OCI-LY1 (cell line): ENCODE results near the gene SMAD3.

Source experiments
- H2AFZ ChIP-seq: fragments of 200-600 bp; sonication (generic), shearing (Covaris generic); 2 replicates; pipeline ENCODE4 v1.6.0; 2014; ENCODE audit warnings: antibody characterized with exemption, mild to moderate bottlenecking, low read length
- H3F3A ChIP-seq: fragments of 200-600 bp; sonication (generic), shearing (Covaris generic); 2 replicates; pipeline ENCODE4 v1.6.0; 2014; ENCODE audit warnings: mild to moderate bottlenecking, antibody characterized with exemption, low read length, moderate library complexity; ENCODE audit not compliant: insufficient read depth
- H3K27ac ChIP-seq: fragments of 200-600 bp; sonication (generic); 2 replicates; pipeline ENCODE4 v1.5.1; 2014; ENCODE audit warnings: low read length, mixed run types, mild to moderate bottlenecking, low read depth; ENCODE audit not compliant: poor library complexity, severe bottlenecking
- H3K27me3 ChIP-seq: fragments of 200-600 bp; sonication (generic); 2 replicates; pipeline ENCODE4 v1.6.0; 2014; ENCODE audit warnings: antibody characterized with exemption, mild to moderate bottlenecking, low read length, moderate library complexity; ENCODE audit not compliant: insufficient read depth
- H3K36me3 ChIP-seq: fragments of 200-600 bp; sonication (generic); 2 replicates; pipeline ENCODE4 v1.6.1; 2014; ENCODE audit warnings: mild to moderate bottlenecking, antibody characterized with exemption, low read length, moderate library complexity, mixed read lengths; ENCODE audit not compliant: insufficient read depth
- H3K4me1 ChIP-seq: fragments of 200-600 bp; sonication (generic); 2 replicates; pipeline ENCODE4 v1.5.1; 2014; ENCODE audit warnings: mild to moderate bottlenecking, low read length, moderate library complexity; ENCODE audit not compliant: insufficient read depth, severe bottlenecking
- H3K4me2 ChIP-seq: fragments of 200-600 bp; sonication (generic), shearing (Covaris generic); 2 replicates; pipeline ENCODE4 v1.6.1; 2014; ENCODE audit warnings: low read length
- H3K4me3 ChIP-seq: fragments of 200-600 bp; sonication (generic); 2 replicates; pipeline ENCODE4 v1.5.1; 2014; ENCODE audit warnings: low read length, low read depth, mild to moderate bottlenecking, mixed read lengths; ENCODE audit not compliant: poor library complexity, severe bottlenecking
- H3K79me2 ChIP-seq: fragments of 200-600 bp; shearing (Covaris generic); 2 replicates; pipeline ENCODE4 v1.6.1; 2016; ENCODE audit warnings: mixed run types, low read length, mixed read lengths; ENCODE audit not compliant: insufficient read depth
- H3K9ac ChIP-seq: fragments of 200-600 bp; sonication (generic), shearing (Covaris generic); 2 replicates; pipeline ENCODE4 v1.6.1; 2014; ENCODE audit warnings: mild to moderate bottlenecking, low read length, mixed read lengths
- H3K9me2 ChIP-seq: fragments of 200-600 bp; sonication (generic), shearing (Covaris generic); 2 replicates; pipeline ENCODE4 v1.6.1; 2014; ENCODE audit warnings: low read depth, mild to moderate bottlenecking, low read length, mixed read lengths
- H3K9me3 ChIP-seq: fragments of 200-600 bp; shearing (Covaris generic); 2 replicates; pipeline ENCODE4 v1.6.1; 2014; ENCODE audit warnings: low read length, mixed read lengths
- H4K20me1 ChIP-seq: fragments of 200-600 bp; sonication (generic), shearing (Covaris generic); 2 replicates; pipeline ENCODE4 v1.6.0; 2016; ENCODE audit warnings: mild to moderate bottlenecking, low read length; ENCODE audit not compliant: insufficient read depth
- EZH2 ChIP-seq: fragments of 200-600 bp; sonication (generic), shearing (Covaris generic); IDR thresholded peaks from 2 replicates; pipeline ENCODE4 v1.8.0; 2017; ENCODE audit warnings: borderline replicate concordance, mixed run types, mild to moderate bottlenecking, antibody characterized with exemption, low read length, moderate library complexity, mixed read lengths
- TF ChIP-seq, protein P1 (sequence below): fragments of 200-600 bp; sonication (generic), shearing (Covaris generic); IDR thresholded peaks from 2 replicates; pipeline ENCODE4 v1.5.1; 2017; ENCODE audit warnings: mild to moderate bottlenecking, antibody characterized with exemption, low read length, moderate library complexity, mixed read lengths

The SMAD3 gene

DNA sequence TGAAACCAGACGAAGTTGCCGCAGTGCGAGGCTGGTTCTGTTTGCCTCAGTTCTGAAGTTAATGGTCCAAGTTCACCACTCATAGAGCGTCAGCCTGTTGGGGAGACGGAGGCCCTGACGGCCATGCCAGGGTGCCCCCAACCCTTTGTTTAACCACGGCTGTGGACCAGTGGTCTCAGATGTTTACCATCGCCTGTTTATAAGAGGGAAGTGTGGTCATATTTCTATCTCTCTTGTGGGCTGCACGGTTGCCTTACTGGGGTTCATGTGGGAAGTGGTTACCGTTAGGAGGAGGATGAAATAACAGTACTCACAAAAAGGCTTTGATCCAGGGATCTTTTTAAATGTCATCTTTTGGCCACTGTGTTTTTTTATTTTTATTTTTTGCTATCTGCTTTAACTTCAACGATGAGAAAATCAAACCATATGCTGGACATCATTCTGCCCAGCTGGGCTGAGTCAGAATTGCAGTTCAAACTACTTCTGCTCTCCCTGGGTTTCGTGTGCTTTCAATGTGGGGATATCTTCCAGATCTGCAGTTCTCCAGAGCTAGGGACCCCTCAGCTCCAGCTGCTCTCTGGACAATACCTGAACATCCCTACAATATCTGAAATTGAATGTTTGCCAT is 17.8 kb downstream of the SMAD3 start:
- Histone ChIP-seq H3K4me2 (peak overlapping the region; percentile 72), H3K9ac (peak overlapping the region; percentile 40), H3K9me3 (no peaks in the 10 kb centered on the region), H4K20me1 (no peaks in the 10 kb centered on the region), H3F3A (peaks cover 11% of the 10 kb centered on the region; the same call in 1 of the 2 replicates), H3K27ac (peak overlapping the region; percentile 99), H3K9me2 (no peaks in the 10 kb centered on the region), H3K36me3 (peaks cover 12% of the 10 kb centered on the region; the same call in 1 of the 2 replicates), H3K4me3 (peak overlapping the region; percentile 24), H3K4me1 (peaks cover 100% of the 10 kb centered on the region), H3K27me3 (no peaks in the 10 kb centered on the region), H3K79me2 (peaks cover 23% of the 10 kb centered on the region), H2AFZ (no peak overlapping the region)
- no peak for TF ChIP-seq EZH2
- TF ChIP-seq, protein P1, sequence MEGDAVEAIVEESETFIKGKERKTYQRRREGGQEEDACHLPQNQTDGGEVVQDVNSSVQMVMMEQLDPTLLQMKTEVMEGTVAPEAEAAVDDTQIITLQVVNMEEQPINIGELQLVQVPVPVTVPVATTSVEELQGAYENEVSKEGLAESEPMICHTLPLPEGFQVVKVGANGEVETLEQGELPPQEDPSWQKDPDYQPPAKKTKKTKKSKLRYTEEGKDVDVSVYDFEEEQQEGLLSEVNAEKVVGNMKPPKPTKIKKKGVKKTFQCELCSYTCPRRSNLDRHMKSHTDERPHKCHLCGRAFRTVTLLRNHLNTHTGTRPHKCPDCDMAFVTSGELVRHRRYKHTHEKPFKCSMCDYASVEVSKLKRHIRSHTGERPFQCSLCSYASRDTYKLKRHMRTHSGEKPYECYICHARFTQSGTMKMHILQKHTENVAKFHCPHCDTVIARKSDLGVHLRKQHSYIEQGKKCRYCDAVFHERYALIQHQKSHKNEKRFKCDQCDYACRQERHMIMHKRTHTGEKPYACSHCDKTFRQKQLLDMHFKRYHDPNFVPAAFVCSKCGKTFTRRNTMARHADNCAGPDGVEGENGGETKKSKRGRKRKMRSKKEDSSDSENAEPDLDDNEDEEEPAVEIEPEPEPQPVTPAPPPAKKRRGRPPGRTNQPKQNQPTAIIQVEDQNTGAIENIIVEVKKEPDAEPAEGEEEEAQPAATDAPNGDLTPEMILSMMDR, result no peak

DNA sequence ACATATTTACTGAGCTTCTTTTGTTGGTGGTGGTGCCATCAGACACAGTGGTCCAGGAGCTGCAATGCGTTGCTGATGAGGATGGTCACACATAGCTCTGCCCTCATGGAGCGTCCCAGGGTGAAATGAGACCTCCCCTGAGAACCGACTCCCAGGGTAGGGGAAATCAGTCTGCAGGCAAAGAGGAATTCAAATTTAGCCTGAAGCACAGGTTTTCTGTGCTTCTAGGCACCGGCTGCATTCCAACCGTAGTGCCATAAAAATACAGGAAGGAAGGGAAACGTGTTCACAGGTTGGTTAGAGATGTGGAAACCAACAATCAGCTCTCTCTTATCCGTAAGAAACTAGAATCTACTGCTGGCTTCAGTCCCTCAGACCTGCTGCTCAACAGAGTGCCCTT is 19.2 kb downstream of the SMAD3 start:
- H3F3A ChIP-seq, result peaks cover 11% of the 10 kb centered on the region; the same call in 1 of the 2 replicates

DNA sequence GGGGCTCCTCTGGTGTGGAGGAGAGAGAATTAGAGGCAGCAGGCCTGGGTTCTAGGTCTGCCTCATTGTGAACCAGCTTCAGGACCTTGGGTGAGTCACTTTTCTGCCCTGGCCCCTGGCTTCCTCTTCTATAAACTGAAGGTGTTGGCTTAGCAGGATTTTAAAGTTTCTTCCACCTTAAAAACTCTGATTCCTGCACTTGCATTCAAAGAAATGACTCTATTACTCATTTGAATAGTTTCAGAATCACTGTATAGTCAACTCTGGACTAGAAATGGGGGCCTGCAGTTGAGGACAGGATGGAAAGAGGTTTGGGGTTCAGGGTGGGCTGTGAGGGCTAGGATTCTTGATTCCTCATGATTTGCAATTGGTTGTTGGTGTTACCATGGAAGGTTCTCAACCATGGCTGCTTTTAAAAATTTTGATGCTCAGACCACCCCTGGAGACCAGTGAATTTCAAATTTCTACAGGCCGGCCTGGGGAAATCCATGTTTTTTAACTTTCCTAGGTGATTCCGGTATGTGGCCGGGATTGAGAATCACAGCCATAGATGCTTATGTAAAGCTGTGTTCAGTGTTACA is 19.9 kb downstream of the SMAD3 start:
- Histone ChIP-seq H3K9ac (peak overlapping the region; percentile 55), H3K27me3 (no peaks in the 10 kb centered on the region), H3K27ac (peak overlapping the region; percentile 99), H3K4me1 (peaks cover 95% of the 10 kb centered on the region), H3F3A (peaks cover 11% of the 10 kb centered on the region; the same call in 1 of the 2 replicates), H3K4me3 (peak overlapping the region; percentile 1), H3K4me2 (peak overlapping the region; percentile 40), H3K79me2 (peaks cover 20% of the 10 kb centered on the region), H3K9me2 (no peaks in the 10 kb centered on the region), H2AFZ (no peak overlapping the region), H4K20me1 (no peaks in the 10 kb centered on the region), H3K9me3 (no peaks in the 10 kb centered on the region), H3K36me3 (peaks cover 12% of the 10 kb centered on the region; the same call in 1 of the 2 replicates)
- TF ChIP-seq, protein P1, result no peak
- TF ChIP-seq EZH2, result no peak

More for the DNA sequence above, 19.2 kb downstream of the SMAD3 start:
- H2AFZ ChIP-seq, result no peak overlapping the region
- H3K4me1 ChIP-seq, result peaks cover 95% of the 10 kb centered on the region
- H3K36me3 ChIP-seq, result peaks cover 12% of the 10 kb centered on the region; the same call in 1 of the 2 replicates
- H3K9ac ChIP-seq, result peak overlapping the region; percentile 55
- H3K4me3 ChIP-seq, result peak overlapping the region; percentile 1
- peak overlapping the region; percentile 40 for H3K4me2 ChIP-seq
- no peaks in the 10 kb centered on the region for H3K9me2 ChIP-seq
- H3K79me2 ChIP-seq, result peaks cover 17% of the 10 kb centered on the region
- TF ChIP-seq, protein P1, result no peak
- no peak for TF ChIP-seq EZH2
- no peaks in the 10 kb centered on the region for H3K27me3 ChIP-seq
- no peaks in the 10 kb centered on the region for H3K9me3 ChIP-seq
- peak overlapping the region; percentile 99 for H3K27ac ChIP-seq
- H4K20me1 ChIP-seq, result no peaks in the 10 kb centered on the region
